ENCODE measurements around the gene ARMC12. TPM values are rescaled to one million over a fixed set of nuclear protein-coding genes. Genes with fewer than 3 reads are reported as not detected.
A peak's percentile ranks its signal among the peaks of the same experiment; 100 is the strongest.

Gene ARMC12
- total and polyA plus RNA-seq, 10 of the 15 experiments (the other 5 are each of a cell fraction or from before 2014, with no cell fraction given), result 0.10 to 1.6 (median 0.62) TPM

DNA sequence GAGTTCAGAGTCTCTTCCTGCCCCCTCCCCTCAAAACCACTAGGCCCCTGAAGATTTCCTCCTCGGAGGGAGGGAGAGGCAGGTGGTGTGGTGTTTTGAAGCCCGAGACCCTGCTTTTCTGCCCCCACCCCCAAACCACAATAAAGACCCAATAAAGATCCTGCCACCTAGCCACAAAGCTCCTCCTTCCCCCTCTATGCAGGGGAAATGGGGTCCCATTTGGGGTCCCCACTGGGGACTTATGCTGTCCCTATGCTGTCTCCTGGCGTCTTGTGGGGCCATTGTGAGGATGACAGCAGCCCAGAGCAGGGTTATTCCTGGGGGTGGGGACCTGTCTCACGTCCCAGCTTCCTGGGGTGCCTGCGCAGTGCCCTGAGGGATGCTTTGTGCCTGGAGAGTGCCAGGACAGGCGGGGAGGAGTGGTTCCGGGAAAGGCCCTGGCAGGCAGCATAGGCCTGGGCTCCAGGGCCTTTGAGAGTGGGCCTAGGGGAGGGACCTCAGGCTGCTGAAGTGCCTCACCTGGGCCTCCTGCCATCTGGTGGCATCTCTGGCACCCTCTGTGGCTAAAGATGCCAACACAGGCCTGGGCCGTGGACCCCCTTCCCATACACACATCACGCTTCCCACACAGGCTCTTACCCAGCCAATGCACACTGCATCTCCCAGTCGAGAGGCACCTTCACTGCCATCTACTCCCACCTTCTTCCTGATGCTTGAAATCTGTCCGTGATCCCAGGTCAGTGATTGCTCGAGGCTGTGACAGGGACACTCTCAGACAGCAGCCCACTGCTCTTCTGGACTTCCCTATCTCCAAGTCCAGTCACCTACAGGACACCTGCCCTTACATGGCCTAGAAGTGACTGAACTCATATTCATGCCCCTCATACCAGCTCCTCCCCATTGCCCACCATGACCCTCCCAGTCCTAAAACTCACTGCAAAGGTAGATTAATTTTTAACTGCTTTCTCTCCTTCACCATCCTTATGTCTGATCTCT is 7.9 kb upstream of the ARMC12 start:
- Histone ChIP-seq H3K79me2 (ENCODE audit: control insufficient read depth, insufficient read depth, low read length) (no peaks in the 10 kb centered on the region; the same call in 1 of the 2 replicates), H3K27ac (ENCODE audit: control insufficient read depth, insufficient read depth) (peak overlapping the region; percentile 65; the same call in 1 of the 2 replicates), H3K36me3 (ENCODE audit: control insufficient read depth in 2 of 2, insufficient read depth in 2 of 2, low read length in 1 of 2) (no peaks in the 10 kb centered on the region), H2AFZ (ENCODE audit: control insufficient read depth, low read depth, low read length) (peak overlapping the region; percentile 83), H3K4me2 (ENCODE audit: control insufficient read depth, insufficient read depth) (peak overlapping the region; percentile 83), H4K20me1 (ENCODE audit: control insufficient read depth, insufficient read depth) (no peaks in the 10 kb centered on the region), H3K4me3 (no peak overlapping the region; the same call in 1 of the 2 replicates), H3K9me3 (replicated peaks; ENCODE audit: control insufficient read depth, insufficient read depth, low read length) (no peaks in the 10 kb centered on the region), H3K9ac (ENCODE audit: control insufficient read depth, insufficient read depth, low read length) (peak overlapping the region; percentile 24; the same call in 1 of the 2 replicates), H3K4me1 (ENCODE audit: control insufficient read depth, insufficient read depth, low read length) (peaks cover 58% of the 10 kb centered on the region), H3K27me3 (replicated peaks in 1 of 2; ENCODE audit: control insufficient read depth in 2 of 2, insufficient read depth in 2 of 2, low read length in 1 of 2) (no peaks in the 10 kb centered on the region)
- SMC1A ChIA-PET (ENCODE audit: uncharacterized antibody, unreplicated experiment), result interaction anchor here (1.1 to 3.6 kb wide), 8 partner anchors 9 to 189 kb away, joined by 3 to 21 read pairs (median 4); no protein-coding TSS in a partner anchor
- ATAC-seq, result no peak
- DNase-seq (ENCODE audit: low read depth, low spot score), result no peak
- intact Hi-C loops (cut with micrococcal nuclease; ENCODE audit: unreplicated experiment) (no loop called here), in situ Hi-C loops (cut with MboI) (no loop called here)
- RAD21 ChIA-PET (ENCODE audit: unreplicated experiment), result interaction anchor here (1.2 to 5.6 kb wide), 8 partner anchors 8 to 141 kb away, joined by 3 to 36 read pairs (median 6); partner anchors contain the start of gene ARMC12
- POLR2A ChIA-PET, result interaction anchor here (0.6 to 2.4 kb wide), 11 partner anchors 10 to 145 kb away, joined by 3 to 13 read pairs (median 4); partner anchors contain the start of gene FKBP5
- WGBS (ENCODE audit: insufficient coverage, insufficient replicate concordance, low lambda C conversion rate, missing lambda C conversion rate), result 79% methylated on average over 12 of the region's 12 CpGs
- FAIRE-seq, result no peak
- BruUV-seq (replicated peaks), result no TSS peak
- TF ChIP-seq, protein P1, sequence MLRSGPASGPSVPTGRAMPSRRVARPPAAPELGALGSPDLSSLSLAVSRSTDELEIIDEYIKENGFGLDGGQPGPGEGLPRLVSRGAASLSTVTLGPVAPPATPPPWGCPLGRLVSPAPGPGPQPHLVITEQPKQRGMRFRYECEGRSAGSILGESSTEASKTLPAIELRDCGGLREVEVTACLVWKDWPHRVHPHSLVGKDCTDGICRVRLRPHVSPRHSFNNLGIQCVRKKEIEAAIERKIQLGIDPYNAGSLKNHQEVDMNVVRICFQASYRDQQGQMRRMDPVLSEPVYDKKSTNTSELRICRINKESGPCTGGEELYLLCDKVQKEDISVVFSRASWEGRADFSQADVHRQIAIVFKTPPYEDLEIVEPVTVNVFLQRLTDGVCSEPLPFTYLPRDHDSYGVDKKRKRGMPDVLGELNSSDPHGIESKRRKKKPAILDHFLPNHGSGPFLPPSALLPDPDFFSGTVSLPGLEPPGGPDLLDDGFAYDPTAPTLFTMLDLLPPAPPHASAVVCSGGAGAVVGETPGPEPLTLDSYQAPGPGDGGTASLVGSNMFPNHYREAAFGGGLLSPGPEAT (IDR thresholded peaks at IDR 0.05; ENCODE audit: low read depth), result 0 out of 2 replicates have a peak, but pooled peaks have one; percentile 1
- TF ChIP-seq RUNX3 (IDR thresholded peaks at IDR 0.05; ENCODE audit: low read length), result peak; percentile 20; the same call in 1 of the 2 replicates
- TF ChIP-seq IKZF1 (conservative IDR thresholded peaks at IDR 0.05), result 0 out of 2 replicates have a peak, but pooled peaks have one; percentile 8
- TF ChIP-seq, protein P2, sequence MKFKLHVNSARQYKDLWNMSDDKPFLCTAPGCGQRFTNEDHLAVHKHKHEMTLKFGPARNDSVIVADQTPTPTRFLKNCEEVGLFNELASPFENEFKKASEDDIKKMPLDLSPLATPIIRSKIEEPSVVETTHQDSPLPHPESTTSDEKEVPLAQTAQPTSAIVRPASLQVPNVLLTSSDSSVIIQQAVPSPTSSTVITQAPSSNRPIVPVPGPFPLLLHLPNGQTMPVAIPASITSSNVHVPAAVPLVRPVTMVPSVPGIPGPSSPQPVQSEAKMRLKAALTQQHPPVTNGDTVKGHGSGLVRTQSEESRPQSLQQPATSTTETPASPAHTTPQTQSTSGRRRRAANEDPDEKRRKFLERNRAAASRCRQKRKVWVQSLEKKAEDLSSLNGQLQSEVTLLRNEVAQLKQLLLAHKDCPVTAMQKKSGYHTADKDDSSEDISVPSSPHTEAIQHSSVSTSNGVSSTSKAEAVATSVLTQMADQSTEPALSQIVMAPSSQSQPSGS (IDR thresholded peaks at IDR 0.05; ENCODE audit: low read length), result no peak
- TF ChIP-seq GATAD2B (conservative IDR thresholded peaks at IDR 0.05; ENCODE audit: low read depth), result 0 out of 2 replicates have a peak, but pooled peaks have one; percentile 44
- TF ChIP-seq NR2F1 (conservative IDR thresholded peaks at IDR 0.05), result no peak
- TF ChIP-seq, protein P3, sequence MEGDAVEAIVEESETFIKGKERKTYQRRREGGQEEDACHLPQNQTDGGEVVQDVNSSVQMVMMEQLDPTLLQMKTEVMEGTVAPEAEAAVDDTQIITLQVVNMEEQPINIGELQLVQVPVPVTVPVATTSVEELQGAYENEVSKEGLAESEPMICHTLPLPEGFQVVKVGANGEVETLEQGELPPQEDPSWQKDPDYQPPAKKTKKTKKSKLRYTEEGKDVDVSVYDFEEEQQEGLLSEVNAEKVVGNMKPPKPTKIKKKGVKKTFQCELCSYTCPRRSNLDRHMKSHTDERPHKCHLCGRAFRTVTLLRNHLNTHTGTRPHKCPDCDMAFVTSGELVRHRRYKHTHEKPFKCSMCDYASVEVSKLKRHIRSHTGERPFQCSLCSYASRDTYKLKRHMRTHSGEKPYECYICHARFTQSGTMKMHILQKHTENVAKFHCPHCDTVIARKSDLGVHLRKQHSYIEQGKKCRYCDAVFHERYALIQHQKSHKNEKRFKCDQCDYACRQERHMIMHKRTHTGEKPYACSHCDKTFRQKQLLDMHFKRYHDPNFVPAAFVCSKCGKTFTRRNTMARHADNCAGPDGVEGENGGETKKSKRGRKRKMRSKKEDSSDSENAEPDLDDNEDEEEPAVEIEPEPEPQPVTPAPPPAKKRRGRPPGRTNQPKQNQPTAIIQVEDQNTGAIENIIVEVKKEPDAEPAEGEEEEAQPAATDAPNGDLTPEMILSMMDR (IDR thresholded peaks at IDR 0.05 in 2 of 3, conservative IDR thresholded peaks at IDR 0.05 in 1 of 3; ENCODE audit: control insufficient read depth in 2 of 3, extremely low read depth in 1 of 3, insufficient read depth in 1 of 3, low read depth in 3 of 3, low read length in 3 of 3), result peak in 1 of 3 experiments; percentile 18; a peak in 2 of 6 replicates
- TF ChIP-seq STAT1 (conservative IDR thresholded peaks at IDR 0.05), result no peak
- CTCF ChIA-PET, result interaction anchor here (1.2 to 2.7 kb wide), 8 partner anchors 9 to 147 kb away, joined by 3 to 10 read pairs (median 5); no protein-coding TSS in a partner anchor

All from GM12878 (cell line).